ENCODE results near the gene PTGS1. TPM values are rescaled to one million over a fixed set of nuclear protein-coding genes. Genes with fewer than 3 reads are reported as not detected.

PTGS1 gene
- polyA plus RNA-seq, 1 experiment = 102 TPM

- Histone ChIP-seq H3K36me3 (ENCODE audit: control insufficient read depth, insufficient read depth, low read length) (peaks cover 8% of the 10 kb centered on the region), H3K4me3 (ENCODE audit: low read depth, low read length) (no peak overlapping the region), H3K27me3 (ENCODE audit: control insufficient read depth, insufficient read depth, low read length) (no peaks in the 10 kb centered on the region)
- POLR2A ChIA-PET = no interaction called here
- no peak for TF ChIP-seq CTCF (IDR thresholded peaks at IDR 0.05; ENCODE audit: insufficient read depth, low read depth, low read length)
- no peak for DNase-seq (ENCODE audit: low read depth)
- CTCF ChIA-PET = interaction anchor here (0.6 to 1.1 kb wide), 3 partner anchors 126 to 694 kb away, joined by 3 read pairs; no protein-coding TSS in a partner anchor
These were observed 19.1 kb downstream of the PTGS1 start for GRCh38 chr9:122389799-122390481.

GRCh38 chr9:122392284-122392683 is 21.5 kb downstream of the PTGS1 start:
- H3K27me3 ChIP-seq (ENCODE audit: control insufficient read depth, insufficient read depth, low read length) = no peaks in the 10 kb centered on the region
- no peak for DNase-seq (ENCODE audit: low read depth)
- ChIA-PET CTCF (no interaction called here), POLR2A (no interaction called here)
- TF ChIP-seq CTCF (IDR thresholded peaks at IDR 0.05; ENCODE audit: insufficient read depth, low read depth, low read length) = no peak
- no peak overlapping the region for H3K4me3 ChIP-seq (ENCODE audit: low read depth, low read length)
- H3K36me3 ChIP-seq (ENCODE audit: control insufficient read depth, insufficient read depth, low read length) = peaks cover 6% of the 10 kb centered on the region

GRCh38 chr9:122392714-122393113 is 21.9 kb downstream of the PTGS1 start:
- H3K27me3 ChIP-seq (ENCODE audit: control insufficient read depth, insufficient read depth, low read length) = no peaks in the 10 kb centered on the region
- peaks cover 4% of the 10 kb centered on the region; the same call in 1 of the 2 replicates for H3K36me3 ChIP-seq (ENCODE audit: control insufficient read depth, insufficient read depth, low read length)
- no peak for TF ChIP-seq CTCF (IDR thresholded peaks at IDR 0.05; ENCODE audit: insufficient read depth, low read depth, low read length)
- no peak overlapping the region for H3K4me3 ChIP-seq (ENCODE audit: low read depth, low read length)
- CTCF ChIA-PET = interaction anchor here (0.7 to 0.8 kb wide), 2 partner anchors 9 to 50 kb away, joined by 3 read pairs; no protein-coding TSS in a partner anchor
- no peak for DNase-seq (ENCODE audit: low read depth)
- POLR2A ChIA-PET = interaction anchor here (0.5 kb wide), 1 partner anchor 10 kb away, joined by 8 read pairs; no protein-coding TSS in a partner anchor

- no peaks in the 10 kb centered on the region for H3K27me3 ChIP-seq (ENCODE audit: control insufficient read depth, insufficient read depth, low read length)
- H3K36me3 ChIP-seq (ENCODE audit: control insufficient read depth, insufficient read depth, low read length) = peaks cover 4% of the 10 kb centered on the region; the same call in 1 of the 2 replicates
- TF ChIP-seq CTCF (IDR thresholded peaks at IDR 0.05; ENCODE audit: insufficient read depth, low read depth, low read length) = no peak
- POLR2A ChIA-PET = interaction anchor here (0.5 kb wide), 1 partner anchor 11 kb away, joined by 8 read pairs; no protein-coding TSS in a partner anchor
- CTCF ChIA-PET = interaction anchor here (0.6 to 2.2 kb wide), 5 partner anchors 9 to 294 kb away, joined by 3 to 9 read pairs (median 3); no protein-coding TSS in a partner anchor
- no peak for DNase-seq (ENCODE audit: low read depth)
- no peak overlapping the region for H3K4me3 ChIP-seq (ENCODE audit: low read depth, low read length)
These were observed 22.6 kb downstream of the PTGS1 start for GRCh38 chr9:122393284-122393983.
